Measurements from ENCODE around the gene SUPT16H. TPM values are rescaled to one million over a fixed set of nuclear protein-coding genes. Genes with fewer than 3 reads are reported as not detected.

The SUPT16H gene
- total and polyA plus RNA-seq, 2 of the 13 experiments (the other 11 are each of a cell fraction or from before 2014, with no cell fraction given), result 77.5 to 230 TPM

DNA sequence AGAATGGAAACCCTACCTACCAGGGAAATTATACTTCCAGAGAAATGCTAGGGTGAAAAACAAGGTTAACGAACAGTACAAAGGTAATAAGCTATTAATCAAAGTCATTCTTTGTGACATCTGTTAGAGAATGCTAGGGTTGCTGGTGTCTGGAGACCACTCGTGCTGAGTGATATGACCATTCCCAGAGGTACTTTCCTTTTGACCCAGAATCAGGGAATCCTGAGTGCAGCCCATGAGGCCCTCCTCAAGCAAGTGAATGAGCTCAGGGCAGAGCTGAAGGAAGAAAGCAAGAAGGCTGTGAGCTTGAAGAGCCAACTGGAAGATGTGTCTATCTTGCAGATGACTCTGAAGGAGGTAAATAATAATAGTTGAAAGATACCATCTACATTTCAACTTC is 72.2 kb downstream of the SUPT16H start:
- H3K9ac ChIP-seq (ENCODE audit: insufficient read depth, low read depth, low read length), result no peak overlapping the region
- H3K4me3 ChIP-seq (replicated peaks in 1 of 3; ENCODE audit: insufficient read depth in 1 of 3, low read depth in 2 of 3, low read length in 3 of 3), result no peak overlapping the region
- no peak overlapping the region for H3K27ac ChIP-seq (ENCODE audit: extremely low read length, insufficient read depth, low read length)
- H4K20me1 ChIP-seq (ENCODE audit: insufficient read depth, low read length), result no peaks in the 10 kb centered on the region
- WGBS (ENCODE audit: low lambda C conversion rate), result 47% methylated on average over 2 of the region's 2 CpGs
- no peaks in the 10 kb centered on the region; a peak in 1 of 5 replicates for H3K27me3 ChIP-seq (ENCODE audit: control insufficient read depth in 1 of 2, insufficient read depth in 2 of 2, low read length in 2 of 2)
- peaks cover 53% of the 10 kb centered on the region for H3K4me1 ChIP-seq (ENCODE audit: insufficient read depth, low read length)
- DNase-seq (ENCODE audit: low spot score), result no peak
- H3K79me2 ChIP-seq (ENCODE audit: insufficient read depth, low read length), result no peaks in the 10 kb centered on the region
- POLR2A ChIA-PET, result interaction anchor here (1.0 kb wide), 2 partner anchors 8 to 48 kb away, joined by 3 to 6 read pairs; no protein-coding TSS in a partner anchor
- H3K4me2 ChIP-seq (ENCODE audit: low read depth, low read length), result no peak overlapping the region
- intact Hi-C loops (cut with micrococcal nuclease; ENCODE audit: unreplicated experiment), result no loop called here
- H2AFZ ChIP-seq (ENCODE audit: low read length), result no peak overlapping the region
- no peak for ATAC-seq
- no peak for FAIRE-seq
- in situ Hi-C loops (cut with HindIII; ENCODE audit: extremely low pct_ligation_motif_present, low pct_unique_long_range_greater_than_20kb), result no loop called here
- no peaks in the 10 kb centered on the region for H3K36me3 ChIP-seq (replicated peaks in 1 of 2; ENCODE audit: control insufficient read depth in 1 of 2, insufficient read depth in 2 of 2, low read length in 2 of 2)
- BruUV-seq (replicated peaks), result no TSS peak
- CTCF ChIA-PET (ENCODE audit: low intra/inter-chr PET ratio, low total read pairs), result no interaction called here
- H3K9me3 ChIP-seq (ENCODE audit: low read length), result no peaks in the 10 kb centered on the region
- TF ChIP-seq, protein P1, sequence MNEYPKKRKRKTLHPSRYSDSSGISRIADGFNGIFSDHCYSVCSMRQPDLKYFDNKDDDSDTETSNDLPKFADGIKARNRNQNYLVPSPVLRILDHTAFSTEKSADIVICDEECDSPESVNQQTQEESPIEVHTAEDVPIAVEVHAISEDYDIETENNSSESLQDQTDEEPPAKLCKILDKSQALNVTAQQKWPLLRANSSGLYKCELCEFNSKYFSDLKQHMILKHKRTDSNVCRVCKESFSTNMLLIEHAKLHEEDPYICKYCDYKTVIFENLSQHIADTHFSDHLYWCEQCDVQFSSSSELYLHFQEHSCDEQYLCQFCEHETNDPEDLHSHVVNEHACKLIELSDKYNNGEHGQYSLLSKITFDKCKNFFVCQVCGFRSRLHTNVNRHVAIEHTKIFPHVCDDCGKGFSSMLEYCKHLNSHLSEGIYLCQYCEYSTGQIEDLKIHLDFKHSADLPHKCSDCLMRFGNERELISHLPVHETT (CRISPR knock-in tag; conservative IDR thresholded peaks at IDR 0.05), result no peak
- TF ChIP-seq DZIP1 (CRISPR knock-in tag; IDR thresholded peaks at IDR 0.05) (no peak), USF2 (IDR thresholded peaks at IDR 0.05; ENCODE audit: low read depth, low read length) (no peak), USF2 (CRISPR knock-in tag; IDR thresholded peaks at IDR 0.05; ENCODE audit: borderline replicate concordance) (no peak), RERE (CRISPR knock-in tag; IDR thresholded peaks at IDR 0.05; ENCODE audit: low read depth) (no peak), ZNF672 (CRISPR knock-in tag; IDR thresholded peaks at IDR 0.05) (no peak)
- TF ChIP-seq, protein P2, sequence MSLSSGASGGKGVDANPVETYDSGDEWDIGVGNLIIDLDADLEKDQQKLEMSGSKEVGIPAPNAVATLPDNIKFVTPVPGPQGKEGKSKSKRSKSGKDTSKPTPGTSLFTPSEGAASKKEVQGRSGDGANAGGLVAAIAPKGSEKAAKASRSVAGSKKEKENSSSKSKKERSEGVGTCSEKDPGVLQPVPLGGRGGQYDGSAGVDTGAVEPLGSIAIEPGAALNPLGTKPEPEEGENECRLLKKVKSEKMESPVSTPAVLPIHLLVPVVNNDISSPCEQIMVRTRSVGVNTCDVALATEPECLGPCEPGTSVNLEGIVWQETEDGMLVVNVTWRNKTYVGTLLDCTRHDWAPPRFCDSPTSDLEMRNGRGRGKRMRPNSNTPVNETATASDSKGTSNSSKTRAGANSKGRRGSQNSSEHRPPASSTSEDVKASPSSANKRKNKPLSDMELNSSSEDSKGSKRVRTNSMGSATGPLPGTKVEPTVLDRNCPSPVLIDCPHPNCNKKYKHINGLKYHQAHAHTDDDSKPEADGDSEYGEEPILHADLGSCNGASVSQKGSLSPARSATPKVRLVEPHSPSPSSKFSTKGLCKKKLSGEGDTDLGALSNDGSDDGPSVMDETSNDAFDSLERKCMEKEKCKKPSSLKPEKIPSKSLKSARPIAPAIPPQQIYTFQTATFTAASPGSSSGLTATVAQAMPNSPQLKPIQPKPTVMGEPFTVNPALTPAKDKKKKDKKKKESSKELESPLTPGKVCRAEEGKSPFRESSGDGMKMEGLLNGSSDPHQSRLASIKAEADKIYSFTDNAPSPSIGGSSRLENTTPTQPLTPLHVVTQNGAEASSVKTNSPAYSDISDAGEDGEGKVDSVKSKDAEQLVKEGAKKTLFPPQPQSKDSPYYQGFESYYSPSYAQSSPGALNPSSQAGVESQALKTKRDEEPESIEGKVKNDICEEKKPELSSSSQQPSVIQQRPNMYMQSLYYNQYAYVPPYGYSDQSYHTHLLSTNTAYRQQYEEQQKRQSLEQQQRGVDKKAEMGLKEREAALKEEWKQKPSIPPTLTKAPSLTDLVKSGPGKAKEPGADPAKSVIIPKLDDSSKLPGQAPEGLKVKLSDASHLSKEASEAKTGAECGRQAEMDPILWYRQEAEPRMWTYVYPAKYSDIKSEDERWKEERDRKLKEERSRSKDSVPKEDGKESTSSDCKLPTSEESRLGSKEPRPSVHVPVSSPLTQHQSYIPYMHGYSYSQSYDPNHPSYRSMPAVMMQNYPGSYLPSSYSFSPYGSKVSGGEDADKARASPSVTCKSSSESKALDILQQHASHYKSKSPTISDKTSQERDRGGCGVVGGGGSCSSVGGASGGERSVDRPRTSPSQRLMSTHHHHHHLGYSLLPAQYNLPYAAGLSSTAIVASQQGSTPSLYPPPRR (CRISPR knock-in tag; IDR thresholded peaks at IDR 0.05; ENCODE audit: borderline replicate concordance), result no peak

Data from HepG2 (cell line).